Measurements from ENCODE around the gene ASTN2.

ASTN2 gene

DNA sequence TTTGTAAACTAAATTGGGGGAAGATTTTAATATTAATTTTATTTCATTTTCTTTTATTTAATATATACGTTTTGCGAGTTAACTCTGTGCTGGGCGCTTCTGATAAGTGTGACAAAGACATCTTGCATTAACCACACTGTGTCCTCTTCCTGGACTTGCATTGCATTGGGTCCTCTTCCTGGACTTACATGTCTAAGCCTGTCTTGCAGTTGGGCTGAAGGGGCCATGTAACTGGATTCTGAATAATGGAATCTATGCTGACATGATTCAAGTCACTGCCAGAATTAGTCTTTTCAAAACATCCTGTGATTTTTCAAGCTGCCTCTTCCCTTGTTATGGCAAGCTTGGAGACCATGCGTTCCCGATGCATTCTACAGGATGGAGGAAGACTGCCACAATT is 605.2 kb downstream of the ASTN2 start:
- H3K4me3 ChIP-seq (ENCODE audit: low read depth, low read length), result no peak overlapping the region
- TF ChIP-seq, protein P1, sequence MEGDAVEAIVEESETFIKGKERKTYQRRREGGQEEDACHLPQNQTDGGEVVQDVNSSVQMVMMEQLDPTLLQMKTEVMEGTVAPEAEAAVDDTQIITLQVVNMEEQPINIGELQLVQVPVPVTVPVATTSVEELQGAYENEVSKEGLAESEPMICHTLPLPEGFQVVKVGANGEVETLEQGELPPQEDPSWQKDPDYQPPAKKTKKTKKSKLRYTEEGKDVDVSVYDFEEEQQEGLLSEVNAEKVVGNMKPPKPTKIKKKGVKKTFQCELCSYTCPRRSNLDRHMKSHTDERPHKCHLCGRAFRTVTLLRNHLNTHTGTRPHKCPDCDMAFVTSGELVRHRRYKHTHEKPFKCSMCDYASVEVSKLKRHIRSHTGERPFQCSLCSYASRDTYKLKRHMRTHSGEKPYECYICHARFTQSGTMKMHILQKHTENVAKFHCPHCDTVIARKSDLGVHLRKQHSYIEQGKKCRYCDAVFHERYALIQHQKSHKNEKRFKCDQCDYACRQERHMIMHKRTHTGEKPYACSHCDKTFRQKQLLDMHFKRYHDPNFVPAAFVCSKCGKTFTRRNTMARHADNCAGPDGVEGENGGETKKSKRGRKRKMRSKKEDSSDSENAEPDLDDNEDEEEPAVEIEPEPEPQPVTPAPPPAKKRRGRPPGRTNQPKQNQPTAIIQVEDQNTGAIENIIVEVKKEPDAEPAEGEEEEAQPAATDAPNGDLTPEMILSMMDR (IDR thresholded peaks at IDR 0.05; ENCODE audit: low read depth, low read length), result no peak

DNA sequence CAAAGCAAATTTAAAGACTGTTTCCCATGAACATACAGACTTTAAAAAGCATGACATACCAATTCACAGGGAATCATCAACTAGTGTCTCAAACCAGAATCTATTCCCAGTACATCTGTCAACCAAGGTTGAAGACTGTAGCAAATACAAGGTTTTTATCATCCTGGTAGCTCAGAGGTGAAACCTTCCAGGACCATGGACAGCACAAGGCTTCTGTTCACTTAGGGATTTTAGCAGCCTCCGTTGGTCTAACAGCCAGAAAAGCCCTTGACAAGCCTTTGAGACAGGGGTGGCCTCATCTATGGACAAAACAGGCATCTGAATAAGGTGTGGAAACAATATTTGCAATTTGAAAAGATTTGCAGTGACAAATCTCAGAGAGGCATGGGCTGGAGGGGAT is 608.8 kb downstream of the ASTN2 start:
- TF ChIP-seq, protein P1 (IDR thresholded peaks at IDR 0.05; ENCODE audit: low read depth, low read length), result no peak
- no peak overlapping the region for H3K4me3 ChIP-seq (ENCODE audit: low read depth, low read length)

DNA sequence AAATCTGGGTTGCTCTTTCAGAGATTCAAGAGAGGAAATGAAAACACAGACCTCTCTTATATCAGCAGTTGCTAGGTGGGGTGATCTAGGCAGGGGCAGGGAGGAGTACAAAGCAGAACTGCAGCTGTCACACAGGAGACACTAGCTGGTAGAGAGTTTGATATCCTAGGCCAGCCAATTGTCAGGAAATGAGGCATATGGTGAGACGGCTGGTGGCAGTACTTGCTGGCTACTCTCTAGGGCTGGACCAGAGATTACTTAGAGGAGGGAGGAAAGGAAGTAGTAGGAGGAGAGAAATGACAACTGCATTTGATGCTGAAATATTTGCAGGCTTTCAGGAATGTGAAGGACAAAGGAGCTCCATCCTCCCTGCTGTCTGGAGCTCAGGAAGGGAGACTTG is 614.0 kb downstream of the ASTN2 start:
- TF ChIP-seq, protein P1 (IDR thresholded peaks at IDR 0.05; ENCODE audit: low read depth, low read length), result no peak
- H3K4me3 ChIP-seq (ENCODE audit: low read depth, low read length), result no peak overlapping the region

DNA sequence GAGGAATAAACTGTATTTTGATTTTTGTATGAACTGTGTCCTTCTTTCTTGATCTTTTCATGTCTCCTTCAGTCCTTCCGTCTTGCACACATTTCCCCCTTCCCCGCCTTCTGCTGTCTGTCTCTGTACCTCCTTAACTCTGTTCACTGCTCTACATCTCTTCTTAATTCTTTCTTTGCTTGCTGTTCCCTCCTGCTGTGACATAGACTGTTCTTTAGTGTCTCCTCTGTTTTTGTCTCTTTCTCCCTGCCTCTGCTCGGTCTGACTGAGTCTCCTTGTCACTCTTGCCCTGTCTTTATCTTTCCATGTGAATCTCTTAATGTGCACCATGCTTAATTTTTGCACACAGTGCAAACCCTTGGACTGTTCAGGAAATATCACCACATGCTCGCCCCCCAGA is 614.8 kb downstream of the ASTN2 start:
- H3K4me3 ChIP-seq (ENCODE audit: low read depth, low read length), result no peak overlapping the region
- TF ChIP-seq, protein P1 (IDR thresholded peaks at IDR 0.05; ENCODE audit: low read depth, low read length), result no peak

DNA sequence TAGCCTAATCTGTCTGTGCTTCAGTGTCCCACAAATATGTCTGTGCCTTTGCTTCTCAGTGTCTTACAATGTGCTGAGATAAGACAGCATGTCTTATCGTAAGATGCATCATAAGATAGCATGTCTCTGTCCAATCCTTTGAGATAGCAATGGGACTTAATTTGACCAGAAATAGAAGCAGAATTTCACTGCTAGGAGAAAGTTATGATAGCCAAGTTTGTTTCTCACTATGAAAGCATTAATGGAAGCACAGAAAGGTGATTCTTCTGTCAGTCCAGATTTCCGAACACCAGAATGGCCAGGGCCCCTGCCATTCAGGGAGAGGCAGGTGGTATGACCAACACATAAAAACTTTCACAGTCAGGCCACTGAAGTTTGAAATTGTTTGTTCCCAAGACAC is 616.3 kb downstream of the ASTN2 start:
- no peak overlapping the region for H3K4me3 ChIP-seq (ENCODE audit: low read depth, low read length)
- TF ChIP-seq, protein P1 (IDR thresholded peaks at IDR 0.05; ENCODE audit: low read depth, low read length), result no peak

DNA sequence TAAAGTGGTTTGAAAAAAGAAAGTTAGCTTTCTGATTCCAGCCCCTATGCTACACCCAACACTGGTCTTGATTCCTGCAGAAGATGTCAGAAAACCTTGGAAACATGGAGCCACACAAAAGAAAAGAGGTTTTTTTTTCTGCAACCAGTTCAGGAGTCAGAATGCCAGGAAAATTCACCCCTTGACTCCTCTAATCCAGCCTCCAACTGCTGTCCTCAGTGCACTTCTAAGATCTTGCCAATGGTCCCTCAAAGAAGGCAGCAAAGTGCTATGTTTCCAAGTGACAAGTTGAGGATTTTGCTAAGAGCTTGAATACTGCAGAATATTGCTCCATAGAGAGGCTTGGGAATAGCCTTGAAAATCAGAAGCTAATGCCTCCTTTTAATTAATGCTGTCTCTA is 617.6 kb downstream of the ASTN2 start:
- H3K4me3 ChIP-seq (ENCODE audit: low read depth, low read length), result no peak overlapping the region
- TF ChIP-seq, protein P1 (IDR thresholded peaks at IDR 0.05; ENCODE audit: low read depth, low read length), result no peak

DNA sequence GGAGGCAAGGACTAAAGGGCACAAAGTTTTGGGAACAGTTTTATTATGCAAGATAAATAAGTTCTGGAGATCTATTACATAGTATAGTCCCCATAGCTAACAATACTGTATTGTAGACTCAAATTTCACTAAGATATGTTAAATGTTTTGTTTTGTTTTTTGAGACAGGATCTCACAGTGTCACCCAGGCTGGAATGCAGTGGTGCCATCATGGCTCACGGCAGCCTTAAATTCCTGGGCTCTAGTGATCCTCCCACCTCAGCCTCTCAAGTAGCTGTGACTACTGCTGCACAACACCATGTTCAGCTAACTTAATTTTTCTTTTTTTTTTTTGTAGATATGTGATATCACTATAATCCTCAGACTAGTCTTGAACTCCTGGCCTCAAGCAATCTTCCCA is 618.2 kb downstream of the ASTN2 start:
- TF ChIP-seq, protein P1 (IDR thresholded peaks at IDR 0.05; ENCODE audit: low read depth, low read length), result no peak

More for the DNA sequence above, 618.2 kb downstream of the ASTN2 start:
- no peak overlapping the region for H3K4me3 ChIP-seq (ENCODE audit: low read depth, low read length)
